ENCODE measurements around the gene TFEC.
"Not testable (repeated sequence)": the region's sequence is repeated elsewhere in the genome, so short reads cannot be mapped to it uniquely, and the experiment has no call there.

The TFEC gene

GRCh38 chr7:115965796-115966475, 64.6 kb downstream of the TFEC start:
- Mint-ChIP-seq H3K36me3 (peaks cover 7% of the 10 kb centered on the region), H3K9me3 (no peaks in the 10 kb centered on the region), H3K27ac (no peak overlapping the region), H3K4me3 (no peak overlapping the region), H3K27me3 (no peaks in the 10 kb centered on the region), H3K4me1 (no peaks in the 10 kb centered on the region)
- ATAC-seq, result no peak

- Mint-ChIP-seq H3K36me3 (peaks cover 14% of the 10 kb centered on the region), H3K27me3 (no peaks in the 10 kb centered on the region), H3K27ac (no peak overlapping the region), H3K4me3 (no peak overlapping the region), H3K9me3 (peaks cover 3% of the 10 kb centered on the region), H3K4me1 (no peaks in the 10 kb centered on the region)
- no peak for ATAC-seq
Measured at GRCh38 chr7:115965236-115965635, 65.3 kb downstream of the TFEC start.

- Mint-ChIP-seq H3K9me3 (peaks cover 3% of the 10 kb centered on the region), H3K27ac (no peak overlapping the region), H3K4me3 (no peak overlapping the region), H3K27me3 (no peaks in the 10 kb centered on the region), H3K36me3 (peaks cover 16% of the 10 kb centered on the region), H3K4me1 (no peaks in the 10 kb centered on the region)
- no peak for ATAC-seq
Measured at GRCh38 chr7:115964799-115965198, 65.8 kb downstream of the TFEC start.

- Mint-ChIP-seq H3K9me3 (peaks cover 3% of the 10 kb centered on the region), H3K4me1 (no peaks in the 10 kb centered on the region)
Measured at GRCh38 chr7:115962340-115962739, 68.2 kb downstream of the TFEC start.

GRCh38 chr7:115953592-115954255, 76.8 kb downstream of the TFEC start:
- H3K9me3 Mint-ChIP-seq, result no peaks in the 10 kb centered on the region
- no peak overlapping the region for H3K27ac Mint-ChIP-seq
- peaks cover 6% of the 10 kb centered on the region for H3K36me3 Mint-ChIP-seq
- H3K27me3 Mint-ChIP-seq, result no peaks in the 10 kb centered on the region
- ATAC-seq, result no peak
- H3K4me3 Mint-ChIP-seq, result no peak overlapping the region
- H3K4me1 Mint-ChIP-seq, result no peaks in the 10 kb centered on the region

More at GRCh38 chr7:115962340-115962739, 68.2 kb downstream of the TFEC start:
- Mint-ChIP-seq H3K36me3 (peaks cover 15% of the 10 kb centered on the region), H3K4me3 (no peak overlapping the region), H3K27ac (no peak overlapping the region), H3K27me3 (no peaks in the 10 kb centered on the region)
- ATAC-seq, result no peak

GRCh38 chr7:115952832-115953231, 77.7 kb downstream of the TFEC start:
- Mint-ChIP-seq H3K27ac (no peak overlapping the region), H3K36me3 (peaks cover 6% of the 10 kb centered on the region), H3K4me1 (no peaks in the 10 kb centered on the region), H3K27me3 (no peaks in the 10 kb centered on the region), H3K4me3 (no peak overlapping the region), H3K9me3 (no peaks in the 10 kb centered on the region)
- ATAC-seq, result no peak

- Mint-ChIP-seq H3K36me3 (peaks cover 12% of the 10 kb centered on the region), H3K4me1 (no peaks in the 10 kb centered on the region), H3K9me3 (no peaks in the 10 kb centered on the region), H3K4me3 (no peak overlapping the region), H3K27me3 (no peaks in the 10 kb centered on the region), H3K27ac (no peak overlapping the region)
- ATAC-seq, result no peak
Measured at GRCh38 chr7:115951547-115951946, 79.0 kb downstream of the TFEC start.

- H3K27ac Mint-ChIP-seq, result no peak overlapping the region
- no peak for ATAC-seq
- no peak overlapping the region for H3K4me3 Mint-ChIP-seq
- H3K27me3 Mint-ChIP-seq, result no peaks in the 10 kb centered on the region
- peaks cover 18% of the 10 kb centered on the region for H3K36me3 Mint-ChIP-seq
- H3K4me1 Mint-ChIP-seq, result no peaks in the 10 kb centered on the region
- H3K9me3 Mint-ChIP-seq, result no peaks in the 10 kb centered on the region
Measured at GRCh38 chr7:115941703-115942268, 88.8 kb downstream of the TFEC start.

GRCh38 chr7:115940460-115941060, 90.0 kb downstream of the TFEC start:
- H3K4me1 Mint-ChIP-seq, result no peaks in the 10 kb centered on the region

GRCh38 chr7:115937960-115938359, 92.6 kb downstream of the TFEC start:
- ATAC-seq, result no peak
- Mint-ChIP-seq H3K4me3 (no peak overlapping the region), H3K27me3 (no peaks in the 10 kb centered on the region), H3K36me3 (peaks cover 11% of the 10 kb centered on the region), H3K27ac (no peak overlapping the region), H3K4me1 (no peaks in the 10 kb centered on the region), H3K9me3 (no peaks in the 10 kb centered on the region)

More at GRCh38 chr7:115940460-115941060, 90.0 kb downstream of the TFEC start:
- H3K9me3 Mint-ChIP-seq, result no peaks in the 10 kb centered on the region
- no peak overlapping the region for H3K4me3 Mint-ChIP-seq
- H3K27ac Mint-ChIP-seq, result no peak overlapping the region
- H3K36me3 Mint-ChIP-seq, result peaks cover 11% of the 10 kb centered on the region
- H3K27me3 Mint-ChIP-seq, result no peaks in the 10 kb centered on the region
- ATAC-seq, result no peak

GRCh38 chr7:115933471-115933870, 97.1 kb downstream of the TFEC start:
- Mint-ChIP-seq H3K27ac (no peak overlapping the region), H3K9me3 (no peaks in the 10 kb centered on the region), H3K27me3 (no peaks in the 10 kb centered on the region), H3K36me3 (peaks cover 5% of the 10 kb centered on the region), H3K4me1 (no peaks in the 10 kb centered on the region), H3K4me3 (no peak overlapping the region)
- no peak for ATAC-seq

GRCh38 chr7:115932880-115933279, 97.7 kb downstream of the TFEC start:
- Mint-ChIP-seq H3K27me3 (no peaks in the 10 kb centered on the region), H3K4me3 (no peak overlapping the region), H3K36me3 (peaks cover 2% of the 10 kb centered on the region), H3K27ac (no peak overlapping the region), H3K9me3 (no peaks in the 10 kb centered on the region), H3K4me1 (no peaks in the 10 kb centered on the region)
- ATAC-seq, result no peak

GRCh38 chr7:115930184-115930583, 100.4 kb downstream of the TFEC start:
- not testable (repeated sequence) for H3K27ac Mint-ChIP-seq, H3K27me3 Mint-ChIP-seq, H3K9me3 Mint-ChIP-seq, ATAC-seq, H3K36me3 Mint-ChIP-seq, H3K4me1 Mint-ChIP-seq, H3K4me3 Mint-ChIP-seq

GRCh38 chr7:115929736-115930135, 100.8 kb downstream of the TFEC start:
- H3K27ac Mint-ChIP-seq, H3K9me3 Mint-ChIP-seq, H3K4me3 Mint-ChIP-seq, H3K4me1 Mint-ChIP-seq, H3K36me3 Mint-ChIP-seq, ATAC-seq, H3K27me3 Mint-ChIP-seq: not testable (repeated sequence)

- Mint-ChIP-seq H3K4me3 (no peak overlapping the region), H3K9me3 (no peaks in the 10 kb centered on the region), H3K27ac (no peak overlapping the region), H3K4me1 (no peaks in the 10 kb centered on the region), H3K36me3 (no peaks in the 10 kb centered on the region), H3K27me3 (no peaks in the 10 kb centered on the region)
- ATAC-seq, result no peak
Measured at GRCh38 chr7:115924411-115924810, 106.2 kb downstream of the TFEC start.

GRCh38 chr7:115920367-115920766, 110.2 kb downstream of the TFEC start:
- Mint-ChIP-seq H3K27me3 (no peaks in the 10 kb centered on the region), H3K4me3 (no peak overlapping the region), H3K4me1 (peaks cover 6% of the 10 kb centered on the region), H3K9me3 (no peaks in the 10 kb centered on the region), H3K27ac (no peak overlapping the region), H3K36me3 (no peaks in the 10 kb centered on the region)
- ATAC-seq, result no peak
